Duodenal mucosa (tissue), 2 donors: ENCODE measurements around the gene SCAMP1.
A peak's percentile ranks its signal among the peaks of the same experiment; 100 is the strongest.

ENCODE experiments used
- H3K27ac ChIP-seq: one replicate; pipeline ENCODE4 v1.7.0; 2013; ENCODE audit warnings: low read depth, low read length
- H3K27me3 ChIP-seq, 2 donors: one replicate each; pipeline ENCODE4 v1.7.0; 2013; ENCODE audit warnings: low read length in 2 of 2, control low read depth in 1 of 2; ENCODE audit not compliant: insufficient read depth in 2 of 2, control insufficient read depth in 1 of 2
- H3K36me3 ChIP-seq, 2 donors: one replicate each; pipeline ENCODE4 v1.7.0; 2013; ENCODE audit warnings: low read length in 2 of 2, control low read depth in 1 of 2; ENCODE audit not compliant: insufficient read depth in 2 of 2, control insufficient read depth in 1 of 2
- H3K4me1 ChIP-seq, 2 donors: one replicate each; pipeline ENCODE4 v1.7.0; 2013; ENCODE audit warnings: low read length in 2 of 2, control low read depth in 1 of 2; ENCODE audit not compliant: insufficient read depth in 2 of 2, control insufficient read depth in 1 of 2
- H3K4me3 ChIP-seq, 2 donors: one replicate each; pipeline ENCODE4 v1.7.0; 2013; ENCODE audit warnings: low read length in 2 of 2, low read depth in 1 of 2
- H3K9ac ChIP-seq, 2 donors: one replicate each; pipeline ENCODE4 v1.7.0; 2013; ENCODE audit warnings: low read length in 2 of 2, low read depth in 1 of 2
- H3K9me3 ChIP-seq, 2 donors: one replicate each; pipeline ENCODE4 v1.7.0; 2013; ENCODE audit warnings: low read length in 2 of 2, control low read depth in 1 of 2; ENCODE audit not compliant: control insufficient read depth in 1 of 2

Gene SCAMP1, protein sequence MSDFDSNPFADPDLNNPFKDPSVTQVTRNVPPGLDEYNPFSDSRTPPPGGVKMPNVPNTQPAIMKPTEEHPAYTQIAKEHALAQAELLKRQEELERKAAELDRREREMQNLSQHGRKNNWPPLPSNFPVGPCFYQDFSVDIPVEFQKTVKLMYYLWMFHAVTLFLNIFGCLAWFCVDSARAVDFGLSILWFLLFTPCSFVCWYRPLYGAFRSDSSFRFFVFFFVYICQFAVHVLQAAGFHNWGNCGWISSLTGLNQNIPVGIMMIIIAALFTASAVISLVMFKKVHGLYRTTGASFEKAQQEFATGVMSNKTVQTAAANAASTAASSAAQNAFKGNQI

DNA sequence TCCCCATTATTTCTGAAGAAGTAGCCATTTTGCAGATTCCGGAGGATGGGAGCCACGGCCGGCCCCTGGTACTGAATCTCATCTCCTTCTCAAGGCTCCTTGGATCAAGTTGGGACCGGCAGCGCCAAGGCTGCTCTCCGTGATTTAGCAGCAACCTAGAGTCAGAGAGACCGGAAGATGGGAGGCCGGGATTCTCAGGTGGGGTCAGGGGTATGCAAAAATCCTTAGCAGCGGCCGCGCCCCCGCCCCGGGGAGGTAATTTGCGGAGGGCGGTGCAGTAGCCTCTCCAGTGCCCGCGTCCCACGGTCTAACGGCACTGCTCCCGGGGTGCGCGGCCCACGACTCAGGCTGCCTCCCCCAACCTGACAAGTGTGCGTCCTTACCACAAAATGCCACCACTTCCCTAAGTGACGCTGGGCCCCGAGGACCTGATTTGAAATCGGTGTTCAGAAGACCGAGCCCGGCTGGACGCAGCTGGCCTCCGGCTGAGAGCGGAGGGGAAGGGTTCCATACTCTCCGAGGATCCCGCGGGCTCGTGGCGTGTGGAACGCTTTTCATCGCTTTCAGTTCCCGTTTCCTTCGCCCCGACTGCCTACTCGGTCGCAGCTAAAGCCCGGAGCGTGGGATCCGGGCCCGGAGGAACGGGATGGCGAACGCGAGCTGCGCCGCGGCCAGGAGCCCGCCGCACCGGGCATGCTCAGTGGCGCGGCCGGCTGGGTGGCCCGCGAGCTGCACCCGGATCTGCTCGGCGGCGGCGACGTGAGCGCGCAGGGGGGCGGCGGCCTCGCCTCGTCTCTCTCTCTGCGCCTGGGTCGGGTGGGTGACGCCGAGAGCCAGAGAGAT, at the start of gene SCAMP1:
TSS of gene SCAMP1 (plus strand) at position 787 of the 843 bp plus-strand sequence. CDS start at position 842, 55 bp downstream.
- H3K9ac ChIP-seq = peak within 1 kb of the TSS; percentile 92 to 96
- H3K27ac ChIP-seq = peak within 1 kb of the TSS; percentile 90
- H3K36me3 ChIP-seq = no peaks in the 10 kb centered on the region
- H3K4me1 ChIP-seq = peaks cover 17% of the 10 kb centered on the region in 2 donors
- peak within 1 kb of the TSS; percentile 96 to 99 for H3K4me3 ChIP-seq
- no peaks in the 10 kb centered on the region for H3K27me3 ChIP-seq
- H3K9me3 ChIP-seq = no peaks in the 10 kb centered on the region

DNA sequence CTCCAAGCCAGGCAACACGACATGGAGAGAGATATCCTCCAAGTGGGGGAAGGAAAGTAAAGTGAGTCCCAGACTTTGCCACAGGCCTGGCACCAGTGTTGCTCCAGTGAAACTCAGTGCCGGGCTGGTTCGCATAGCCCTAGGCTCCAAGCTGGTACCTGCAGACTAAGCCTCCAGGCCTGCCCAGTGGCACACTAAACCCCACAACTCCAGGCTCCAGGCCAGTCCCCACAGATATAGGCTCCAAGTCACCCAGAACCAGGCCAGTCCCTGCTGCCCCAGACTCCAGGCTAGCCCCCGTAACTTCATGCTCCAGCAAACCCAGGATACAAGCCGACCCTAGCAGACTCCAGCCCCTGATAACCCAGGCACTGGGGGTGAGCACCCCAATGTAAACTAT, 42.9 kb upstream of the SCAMP1 start:
- Histone ChIP-seq H3K36me3 (no peaks in the 10 kb centered on the region), H3K27me3 (no peaks in the 10 kb centered on the region), H3K27ac (no peak overlapping the region), H3K4me3 (no peak overlapping the region), H3K4me1 (no peaks in the 10 kb centered on the region), H3K9me3 (no peaks in the 10 kb centered on the region), H3K9ac (no peak overlapping the region)

DNA sequence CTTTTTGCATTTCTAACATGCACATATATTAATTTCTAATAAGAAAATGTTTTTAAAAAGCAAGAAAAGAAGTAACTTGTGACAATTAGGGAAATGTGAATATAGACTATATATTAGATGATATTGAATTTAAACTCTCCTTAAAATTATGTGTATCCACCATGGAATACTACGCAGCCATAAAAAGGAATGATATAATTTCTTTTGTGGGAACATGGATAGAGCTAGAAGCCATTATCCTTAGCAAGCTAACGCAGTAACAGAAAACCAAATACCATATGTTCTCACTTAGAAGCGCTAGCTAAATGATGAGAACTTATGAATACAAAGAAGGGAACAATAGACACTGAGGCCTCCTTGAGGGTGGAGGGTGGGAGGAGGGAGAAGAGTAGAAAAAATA, 42.1 kb upstream of the SCAMP1 start:
- Histone ChIP-seq H3K27ac (no peak overlapping the region), H3K4me1 (no peaks in the 10 kb centered on the region), H3K9me3 (no peaks in the 10 kb centered on the region), H3K27me3 (no peaks in the 10 kb centered on the region), H3K4me3 (no peak overlapping the region), H3K9ac (no peak overlapping the region), H3K36me3 (no peaks in the 10 kb centered on the region)

DNA sequence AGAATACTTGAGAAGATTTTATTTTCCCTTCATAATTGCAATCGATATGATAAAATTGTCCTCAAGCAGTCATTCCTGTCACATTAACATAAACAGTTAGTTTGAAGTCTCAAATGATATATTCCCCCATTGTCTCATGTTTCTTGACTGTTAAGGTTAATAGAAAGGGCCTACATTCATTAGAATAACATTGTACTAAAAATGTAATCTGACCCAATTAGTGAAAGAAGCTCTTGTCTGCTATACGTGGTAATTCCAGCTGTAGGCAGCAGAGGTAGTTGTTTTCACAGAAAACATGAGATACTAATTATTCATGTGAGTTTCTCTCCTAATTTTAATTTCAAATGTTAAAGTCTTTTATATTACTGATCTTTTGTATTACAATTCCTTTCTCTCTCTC, 40.0 kb upstream of the SCAMP1 start:
- Histone ChIP-seq H3K9ac (no peak overlapping the region), H3K27me3 (no peaks in the 10 kb centered on the region), H3K36me3 (no peaks in the 10 kb centered on the region), H3K4me1 (no peaks in the 10 kb centered on the region), H3K4me3 (no peak overlapping the region), H3K9me3 (no peaks in the 10 kb centered on the region), H3K27ac (no peak overlapping the region)

DNA sequence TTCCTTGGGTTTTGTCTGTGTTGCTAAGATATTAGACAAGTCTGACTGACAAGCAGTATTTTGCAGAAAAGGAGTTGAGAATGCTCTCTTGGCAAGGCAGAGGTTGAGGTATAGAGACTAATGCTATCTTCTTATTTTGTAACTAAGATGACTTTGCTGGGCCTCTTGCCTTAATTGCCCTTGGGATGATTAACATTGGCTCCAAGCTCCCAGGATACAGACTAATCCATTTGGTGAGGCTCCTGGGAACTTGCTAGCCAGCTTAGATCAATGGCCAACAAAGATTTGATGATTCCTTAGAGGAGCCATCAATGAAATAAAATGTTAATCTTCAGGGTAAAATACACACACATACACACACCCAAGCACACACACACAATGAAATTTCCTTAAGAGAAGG, 37.2 kb upstream of the SCAMP1 start:
- no peaks in the 10 kb centered on the region for H3K36me3 ChIP-seq
- H3K27me3 ChIP-seq = no peaks in the 10 kb centered on the region
- H3K27ac ChIP-seq = no peak overlapping the region
- H3K4me3 ChIP-seq = no peak overlapping the region
- no peaks in the 10 kb centered on the region for H3K9me3 ChIP-seq
- H3K4me1 ChIP-seq = no peaks in the 10 kb centered on the region
- no peak overlapping the region for H3K9ac ChIP-seq

DNA sequence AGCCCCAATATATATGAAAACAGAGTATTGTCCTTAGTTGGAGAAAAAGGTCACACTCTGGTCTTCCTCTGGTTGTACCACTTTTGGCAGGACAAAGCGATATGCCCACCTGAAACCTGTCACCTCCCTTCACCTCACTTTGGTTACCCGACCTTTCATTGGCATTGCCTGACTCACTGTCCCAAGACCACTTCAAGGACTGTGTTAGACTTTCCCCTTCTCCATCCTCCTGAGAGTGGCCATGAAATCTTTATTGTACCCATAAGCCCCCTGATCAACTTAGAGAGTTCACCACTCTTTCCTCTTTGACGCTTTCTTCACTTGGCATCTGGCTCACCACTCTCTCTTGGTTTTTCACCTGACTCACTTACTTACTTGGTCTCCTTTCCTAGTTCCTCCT, 33.5 kb upstream of the SCAMP1 start:
- Histone ChIP-seq H3K36me3 (no peaks in the 10 kb centered on the region), H3K9ac (no peak overlapping the region), H3K27me3 (no peaks in the 10 kb centered on the region), H3K4me3 (no peak overlapping the region), H3K4me1 (peaks cover 6 to 7% of the 10 kb centered on the region in 2 donors), H3K9me3 (no peaks in the 10 kb centered on the region), H3K27ac (no peak overlapping the region)

DNA sequence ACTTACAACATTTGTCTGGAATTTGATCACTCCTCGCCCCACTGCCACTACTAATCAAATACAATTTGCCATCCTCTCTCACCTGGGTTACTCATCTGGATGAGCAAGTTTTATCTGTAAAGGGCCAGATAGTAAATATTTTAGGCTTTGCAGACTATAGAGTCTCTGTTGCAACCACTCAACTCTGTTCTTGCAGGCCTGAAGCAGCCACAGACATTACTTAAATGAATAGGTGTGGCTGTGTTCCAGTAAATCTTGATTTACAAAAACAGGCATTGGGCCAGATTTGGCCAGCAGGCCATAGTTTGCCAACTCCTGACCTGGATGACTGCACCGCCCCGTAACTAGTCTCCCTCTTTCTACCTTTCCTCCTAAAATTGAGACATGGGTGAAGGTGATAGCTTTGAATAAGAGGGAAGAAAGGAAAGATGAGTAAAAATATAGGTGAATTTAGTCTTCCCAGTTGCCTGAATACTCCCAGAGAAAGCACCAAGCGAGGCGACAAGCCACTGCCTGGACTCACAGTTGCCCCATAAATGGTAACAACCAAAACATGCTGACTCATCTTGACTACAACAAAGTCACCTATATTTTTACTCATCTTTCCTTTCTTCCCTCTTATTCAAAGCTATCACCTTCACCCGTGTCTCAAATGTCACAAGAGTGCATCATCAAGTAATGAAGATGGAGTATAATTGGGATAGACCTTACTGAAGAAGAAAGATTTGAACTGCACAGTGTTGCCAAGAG, 32.5 kb upstream of the SCAMP1 start:
- Histone ChIP-seq H3K36me3 (no peaks in the 10 kb centered on the region), H3K27me3 (no peaks in the 10 kb centered on the region), H3K4me1 (peaks cover 6 to 7% of the 10 kb centered on the region in 2 donors), H3K27ac (no peak overlapping the region), H3K4me3 (no peak overlapping the region), H3K9ac (no peak overlapping the region), H3K9me3 (no peaks in the 10 kb centered on the region)

DNA sequence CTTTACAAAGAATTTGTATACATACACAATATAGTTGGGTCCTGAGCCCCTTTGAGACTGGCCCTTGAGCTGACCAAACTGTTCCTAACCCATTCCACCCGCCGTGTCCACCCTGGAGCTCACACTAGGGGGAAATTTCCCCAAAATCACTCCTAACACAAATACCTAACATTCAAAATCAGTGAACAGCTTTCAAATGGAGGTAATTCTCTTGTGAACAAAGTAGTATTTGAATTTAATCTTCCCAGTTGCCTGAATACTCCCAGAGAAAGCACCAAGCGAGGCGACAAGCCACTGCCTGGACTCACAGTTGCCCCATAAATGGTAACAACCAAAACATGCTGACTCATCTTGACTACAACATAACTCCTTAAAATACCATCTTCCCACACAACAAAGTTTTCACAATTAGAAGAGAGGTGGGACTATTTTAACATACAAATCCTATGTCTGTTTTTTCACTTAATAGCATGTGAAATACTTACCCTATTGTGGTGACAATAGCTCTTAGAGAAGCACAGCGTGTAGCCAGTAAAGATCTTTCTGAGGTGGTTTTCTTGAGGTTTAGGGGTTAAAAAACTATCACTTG, 31.7 kb upstream of the SCAMP1 start:
- H3K4me3 ChIP-seq = no peak overlapping the region
- no peaks in the 10 kb centered on the region for H3K27me3 ChIP-seq
- H3K27ac ChIP-seq = no peak overlapping the region
- peaks cover 6 to 7% of the 10 kb centered on the region in 2 donors for H3K4me1 ChIP-seq
- no peaks in the 10 kb centered on the region for H3K36me3 ChIP-seq
- no peak overlapping the region for H3K9ac ChIP-seq
- H3K9me3 ChIP-seq = no peaks in the 10 kb centered on the region

DNA sequence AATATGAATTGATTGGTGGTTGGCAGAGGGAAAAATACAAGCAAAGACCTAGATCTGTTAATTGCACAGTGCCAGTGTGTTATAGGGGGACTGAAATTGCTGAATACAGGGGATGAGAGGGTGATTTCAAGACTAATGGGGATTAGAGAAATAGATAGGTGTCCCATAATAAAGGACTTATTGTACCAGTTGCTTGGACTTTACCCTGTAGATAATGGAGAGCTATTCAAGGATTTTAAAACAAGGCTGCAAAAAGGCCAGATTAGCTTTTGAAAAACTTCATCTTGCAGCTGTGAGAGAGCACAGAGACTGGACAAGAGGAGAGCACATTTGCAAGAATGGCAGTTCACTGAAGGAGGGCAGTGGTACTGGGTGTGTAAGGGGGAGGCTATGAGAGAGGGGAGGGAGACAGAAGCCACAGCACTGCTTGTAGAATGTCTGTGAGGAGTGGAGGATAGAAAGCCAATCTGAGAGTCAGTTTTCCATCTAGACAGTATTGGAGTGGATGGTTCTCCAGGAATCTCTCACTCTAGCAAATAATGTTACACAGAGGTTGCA, 28.8 kb upstream of the SCAMP1 start:
- Histone ChIP-seq H3K4me1 (peaks cover 6 to 7% of the 10 kb centered on the region in 2 donors), H3K9ac (no peak overlapping the region), H3K36me3 (no peaks in the 10 kb centered on the region), H3K4me3 (no peak overlapping the region), H3K9me3 (no peaks in the 10 kb centered on the region), H3K27me3 (no peaks in the 10 kb centered on the region), H3K27ac (no peak overlapping the region)
